ENCODE results near the gene ZNF521. TPM values are rescaled to one million over a fixed set of nuclear protein-coding genes. Genes with fewer than 3 reads are reported as not detected.

ZNF521 gene
- total RNA-seq, 1 experiment from 2014 or later: not detected

GRCh38 chr18:25230658-25231326, 121.2 kb downstream of the ZNF521 start:
- DNase-seq: no peak
- Histone ChIP-seq H3K4me3 (ENCODE audit: low read length) (no peak overlapping the region), H3K4me2 (ENCODE audit: low read depth, low read length, poor library complexity, severe bottlenecking) (no peak overlapping the region), H3K27me3 (ENCODE audit: low read length) (no peaks in the 10 kb centered on the region), H3K27ac (ENCODE audit: low read length) (no peak overlapping the region), H3K79me2 (ENCODE audit: low read length) (no peaks in the 10 kb centered on the region), H3K9ac (ENCODE audit: low read length) (no peak overlapping the region), H3K4me1 (ENCODE audit: low read length) (no peaks in the 10 kb centered on the region), H3K9me3 (ENCODE audit: low read length) (no peaks in the 10 kb centered on the region), H3K9me2 (replicated peaks; ENCODE audit: insufficient read depth, low read length) (no peaks in the 10 kb centered on the region), H3K36me3 (ENCODE audit: insufficient read depth, low read length) (no peaks in the 10 kb centered on the region), H2AFZ (ENCODE audit: low read length) (0 out of 2 replicates have a peak overlapping the region, but pooled peaks have one; percentile 20), H4K20me1 (ENCODE audit: insufficient read depth, low read depth, low read length) (no peaks in the 10 kb centered on the region)

GRCh38 chr18:25229920-25230319, 122.0 kb downstream of the ZNF521 start:
- Histone ChIP-seq H3K9me2 (replicated peaks; ENCODE audit: insufficient read depth, low read length) (no peaks in the 10 kb centered on the region), H4K20me1 (ENCODE audit: insufficient read depth, low read depth, low read length) (no peaks in the 10 kb centered on the region), H3K4me3 (ENCODE audit: low read length) (no peak overlapping the region), H3K9me3 (ENCODE audit: low read length) (no peaks in the 10 kb centered on the region), H3K27ac (ENCODE audit: low read length) (no peak overlapping the region), H3K27me3 (ENCODE audit: low read length) (no peaks in the 10 kb centered on the region), H3K4me1 (ENCODE audit: low read length) (no peaks in the 10 kb centered on the region), H3K4me2 (ENCODE audit: low read depth, low read length, poor library complexity, severe bottlenecking) (no peak overlapping the region), H3K79me2 (ENCODE audit: low read length) (no peaks in the 10 kb centered on the region), H3K9ac (ENCODE audit: low read length) (no peak overlapping the region), H2AFZ (ENCODE audit: low read length) (no peak overlapping the region), H3K36me3 (ENCODE audit: insufficient read depth, low read length) (no peaks in the 10 kb centered on the region)
- DNase-seq: no peak

- H4K20me1 ChIP-seq (ENCODE audit: insufficient read depth, low read depth, low read length): no peaks in the 10 kb centered on the region
- DNase-seq: no peak
- no peaks in the 10 kb centered on the region for H3K27me3 ChIP-seq (ENCODE audit: low read length)
- no peaks in the 10 kb centered on the region for H3K9me2 ChIP-seq (replicated peaks; ENCODE audit: insufficient read depth, low read length)
- H3K4me2 ChIP-seq (ENCODE audit: low read depth, low read length, poor library complexity, severe bottlenecking): no peak overlapping the region
- H3K36me3 ChIP-seq (ENCODE audit: insufficient read depth, low read length): no peaks in the 10 kb centered on the region
- H3K4me1 ChIP-seq (ENCODE audit: low read length): no peaks in the 10 kb centered on the region
- H3K79me2 ChIP-seq (ENCODE audit: low read length): no peaks in the 10 kb centered on the region
- H3K9me3 ChIP-seq (ENCODE audit: low read length): no peaks in the 10 kb centered on the region
- no peak overlapping the region for H3K4me3 ChIP-seq (ENCODE audit: low read length)
- H2AFZ ChIP-seq (ENCODE audit: low read length): no peak overlapping the region
- no peak overlapping the region for H3K9ac ChIP-seq (ENCODE audit: low read length)
- no peak overlapping the region for H3K27ac ChIP-seq (ENCODE audit: low read length)
These were observed 122.9 kb downstream of the ZNF521 start for GRCh38 chr18:25229081-25229480.

GRCh38 chr18:25228410-25228809, 123.6 kb downstream of the ZNF521 start:
- no peak overlapping the region for H3K4me2 ChIP-seq (ENCODE audit: low read depth, low read length, poor library complexity, severe bottlenecking)
- DNase-seq: no peak
- no peaks in the 10 kb centered on the region for H4K20me1 ChIP-seq (ENCODE audit: insufficient read depth, low read depth, low read length)
- no peaks in the 10 kb centered on the region for H3K79me2 ChIP-seq (ENCODE audit: low read length)
- H3K9me3 ChIP-seq (ENCODE audit: low read length): no peaks in the 10 kb centered on the region
- no peak overlapping the region for H3K27ac ChIP-seq (ENCODE audit: low read length)
- no peaks in the 10 kb centered on the region for H3K4me1 ChIP-seq (ENCODE audit: low read length)
- no peak overlapping the region for H3K9ac ChIP-seq (ENCODE audit: low read length)
- H3K4me3 ChIP-seq (ENCODE audit: low read length): no peak overlapping the region
- no peak overlapping the region for H2AFZ ChIP-seq (ENCODE audit: low read length)
- no peaks in the 10 kb centered on the region for H3K27me3 ChIP-seq (ENCODE audit: low read length)
- no peaks in the 10 kb centered on the region for H3K9me2 ChIP-seq (replicated peaks; ENCODE audit: insufficient read depth, low read length)
- no peaks in the 10 kb centered on the region for H3K36me3 ChIP-seq (ENCODE audit: insufficient read depth, low read length)

GRCh38 chr18:25225151-25225550, 126.8 kb downstream of the ZNF521 start:
- no peak overlapping the region for H2AFZ ChIP-seq (ENCODE audit: low read length)

GRCh38 chr18:25223899-25224886, 127.8 kb downstream of the ZNF521 start:
- no peaks in the 10 kb centered on the region for H3K4me1 ChIP-seq (ENCODE audit: low read length)
- H2AFZ ChIP-seq (ENCODE audit: low read length): no peak overlapping the region
- H3K27me3 ChIP-seq (ENCODE audit: low read length): no peaks in the 10 kb centered on the region
- H3K79me2 ChIP-seq (ENCODE audit: low read length): no peaks in the 10 kb centered on the region
- no peaks in the 10 kb centered on the region for H3K36me3 ChIP-seq (ENCODE audit: insufficient read depth, low read length)
- H3K9ac ChIP-seq (ENCODE audit: low read length): no peak overlapping the region
- no peak for DNase-seq
- no peaks in the 10 kb centered on the region for H4K20me1 ChIP-seq (ENCODE audit: insufficient read depth, low read depth, low read length)
- no peak overlapping the region for H3K27ac ChIP-seq (ENCODE audit: low read length)
- no peak overlapping the region for H3K4me3 ChIP-seq (ENCODE audit: low read length)
- H3K9me3 ChIP-seq (ENCODE audit: low read length): no peaks in the 10 kb centered on the region
- no peaks in the 10 kb centered on the region for H3K9me2 ChIP-seq (replicated peaks; ENCODE audit: insufficient read depth, low read length)
- no peak overlapping the region for H3K4me2 ChIP-seq (ENCODE audit: low read depth, low read length, poor library complexity, severe bottlenecking)

More at GRCh38 chr18:25225151-25225550, 126.8 kb downstream of the ZNF521 start:
- Histone ChIP-seq H3K27ac (ENCODE audit: low read length) (no peak overlapping the region), H3K27me3 (ENCODE audit: low read length) (no peaks in the 10 kb centered on the region), H4K20me1 (ENCODE audit: insufficient read depth, low read depth, low read length) (no peaks in the 10 kb centered on the region), H3K9me2 (replicated peaks; ENCODE audit: insufficient read depth, low read length) (no peaks in the 10 kb centered on the region), H3K79me2 (ENCODE audit: low read length) (no peaks in the 10 kb centered on the region), H3K36me3 (ENCODE audit: insufficient read depth, low read length) (no peaks in the 10 kb centered on the region), H3K9me3 (ENCODE audit: low read length) (no peaks in the 10 kb centered on the region), H3K4me3 (ENCODE audit: low read length) (no peak overlapping the region), H3K4me2 (ENCODE audit: low read depth, low read length, poor library complexity, severe bottlenecking) (no peak overlapping the region), H3K9ac (ENCODE audit: low read length) (no peak overlapping the region), H3K4me1 (ENCODE audit: low read length) (no peaks in the 10 kb centered on the region)
- no peak for DNase-seq

GRCh38 chr18:25223211-25223610, 128.8 kb downstream of the ZNF521 start:
- H3K27ac ChIP-seq (ENCODE audit: low read length): no peak overlapping the region
- H3K79me2 ChIP-seq (ENCODE audit: low read length): no peaks in the 10 kb centered on the region
- no peak overlapping the region for H3K9ac ChIP-seq (ENCODE audit: low read length)
- H3K4me3 ChIP-seq (ENCODE audit: low read length): no peak overlapping the region
- no peak overlapping the region for H3K4me2 ChIP-seq (ENCODE audit: low read depth, low read length, poor library complexity, severe bottlenecking)
- DNase-seq: no peak
- no peaks in the 10 kb centered on the region for H3K9me3 ChIP-seq (ENCODE audit: low read length)
- H4K20me1 ChIP-seq (ENCODE audit: insufficient read depth, low read depth, low read length): no peaks in the 10 kb centered on the region
- no peaks in the 10 kb centered on the region for H3K4me1 ChIP-seq (ENCODE audit: low read length)
- H3K36me3 ChIP-seq (ENCODE audit: insufficient read depth, low read length): no peaks in the 10 kb centered on the region
- no peaks in the 10 kb centered on the region for H3K9me2 ChIP-seq (replicated peaks; ENCODE audit: insufficient read depth, low read length)
- H3K27me3 ChIP-seq (ENCODE audit: low read length): no peaks in the 10 kb centered on the region
- H2AFZ ChIP-seq (ENCODE audit: low read length): no peak overlapping the region

- Histone ChIP-seq H3K9me2 (replicated peaks; ENCODE audit: insufficient read depth, low read length) (no peaks in the 10 kb centered on the region), H4K20me1 (ENCODE audit: insufficient read depth, low read depth, low read length) (no peaks in the 10 kb centered on the region), H3K36me3 (ENCODE audit: insufficient read depth, low read length) (no peaks in the 10 kb centered on the region), H3K9ac (ENCODE audit: low read length) (no peak overlapping the region), H3K4me3 (ENCODE audit: low read length) (no peak overlapping the region), H3K27me3 (ENCODE audit: low read length) (no peaks in the 10 kb centered on the region), H3K4me2 (ENCODE audit: low read depth, low read length, poor library complexity, severe bottlenecking) (no peak overlapping the region), H2AFZ (ENCODE audit: low read length) (no peak overlapping the region), H3K27ac (ENCODE audit: low read length) (no peak overlapping the region), H3K79me2 (ENCODE audit: low read length) (no peaks in the 10 kb centered on the region), H3K4me1 (ENCODE audit: low read length) (no peaks in the 10 kb centered on the region), H3K9me3 (ENCODE audit: low read length) (no peaks in the 10 kb centered on the region)
- no peak for DNase-seq
These were observed 129.3 kb downstream of the ZNF521 start for GRCh38 chr18:25222648-25223047.
